AG08395 (cell line): ENCODE measurements around the gene SCN1A.
"Not testable (repeated sequence)": the region's sequence is repeated elsewhere in the genome, so short reads cannot be mapped to it uniquely, and the experiment has no call there.

Experiments used
- DNase-seq: peaks from one replicate; pipeline ENCODE4 v3.0.0; 2012; ENCODE audit warnings: mixed read lengths, low spot score

The SCN1A gene

GRCh38 chr2:166081131-166081632 is 46.6 kb downstream of the SCN1A start:
- no peak for DNase-seq

DNA sequence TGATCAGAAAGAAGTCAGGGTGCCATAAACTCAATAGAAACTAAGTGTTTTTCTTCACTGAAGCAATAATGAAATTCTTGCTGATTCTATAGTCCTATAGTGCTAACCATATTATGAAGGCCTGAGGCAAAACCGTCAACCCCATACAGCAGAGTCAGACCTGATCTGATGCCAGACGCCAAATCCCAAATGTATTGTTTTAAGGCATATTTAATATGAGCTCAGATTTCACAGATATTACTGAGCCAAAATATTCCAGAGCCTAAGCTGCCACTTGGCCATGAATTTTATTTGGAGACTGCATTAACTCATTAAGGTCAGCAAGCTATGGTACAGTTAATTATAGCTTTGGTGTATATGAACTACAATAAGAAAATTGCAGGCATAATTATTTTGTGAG is 53.4 kb downstream of the SCN1A start:
- DNase-seq = no peak

- DNase-seq = no peak
Measured at GRCh38 chr2:166074011-166074410, 53.8 kb downstream of the SCN1A start.

DNA sequence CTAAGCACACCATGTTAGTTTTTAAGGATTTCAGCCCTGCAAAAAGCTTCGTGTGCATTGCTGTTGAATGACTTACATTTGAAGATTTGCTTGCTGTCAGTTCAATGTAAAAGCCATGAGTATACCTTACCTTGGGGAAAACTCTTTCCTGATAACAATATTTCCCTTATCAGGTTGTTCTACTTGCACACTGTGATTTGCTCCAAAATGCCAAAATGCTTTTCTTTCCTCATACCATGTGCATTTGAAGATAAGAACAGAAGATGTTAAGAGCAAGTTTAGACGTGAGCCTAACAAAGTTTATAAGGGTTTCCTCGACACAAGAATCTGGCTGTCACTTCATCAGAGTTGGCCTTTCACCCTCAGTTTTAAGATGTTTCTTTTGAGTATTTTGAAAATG is 57.6 kb downstream of the SCN1A start:
- no peak for DNase-seq

- DNase-seq = no peak
Measured at GRCh38 chr2:166068981-166069380, 58.8 kb downstream of the SCN1A start.

DNA sequence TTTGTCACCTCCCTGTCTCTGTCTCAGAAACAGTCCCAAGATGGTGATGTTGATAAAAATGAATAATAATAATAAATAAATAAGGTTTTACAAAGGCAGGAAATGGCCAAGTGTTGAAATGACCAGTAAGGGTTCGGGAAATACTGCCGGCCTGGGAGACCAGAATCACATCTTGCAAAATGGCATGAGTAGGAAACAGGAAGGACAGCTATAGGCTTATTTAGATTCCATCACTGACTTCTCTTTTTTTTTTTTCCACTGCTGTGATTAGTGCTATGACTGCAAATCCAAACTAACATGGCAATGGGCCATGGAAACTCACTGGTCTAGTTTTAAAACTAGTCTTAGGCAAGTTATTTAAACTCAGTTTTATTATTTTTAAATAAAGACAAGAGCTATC is 60.6 kb downstream of the SCN1A start:
- DNase-seq = no peak

- no peak for DNase-seq
Measured at GRCh38 chr2:166060191-166060590, 67.6 kb downstream of the SCN1A start.

- peak; percentile 10 for DNase-seq
Measured at GRCh38 chr2:166057370-166058164, 70.3 kb downstream of the SCN1A start.

- DNase-seq = no peak
Measured at GRCh38 chr2:166044853-166045483, 82.9 kb downstream of the SCN1A start.

GRCh38 chr2:166042768-166043390 is 84.9 kb downstream of the SCN1A start:
- peak; percentile 6 for DNase-seq

DNA sequence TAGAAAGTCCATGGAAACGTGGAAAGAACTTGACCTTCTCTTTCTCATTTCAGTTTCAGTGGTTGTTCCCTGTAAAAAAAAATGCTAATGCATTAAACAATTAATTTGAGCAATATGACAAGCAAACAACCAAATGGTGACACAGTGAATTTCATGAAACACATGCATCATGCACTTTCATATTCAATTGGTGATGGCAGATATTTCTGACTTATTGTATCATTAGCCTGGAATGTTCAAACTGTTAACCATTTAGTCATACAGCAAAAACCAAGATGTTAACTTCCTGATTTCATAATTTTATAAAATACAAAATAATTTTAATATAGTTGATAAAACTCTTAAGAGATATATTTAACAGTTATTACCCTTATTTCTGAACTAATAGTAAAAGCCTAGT is 85.5 kb downstream of the SCN1A start:
- no peak for DNase-seq

DNA sequence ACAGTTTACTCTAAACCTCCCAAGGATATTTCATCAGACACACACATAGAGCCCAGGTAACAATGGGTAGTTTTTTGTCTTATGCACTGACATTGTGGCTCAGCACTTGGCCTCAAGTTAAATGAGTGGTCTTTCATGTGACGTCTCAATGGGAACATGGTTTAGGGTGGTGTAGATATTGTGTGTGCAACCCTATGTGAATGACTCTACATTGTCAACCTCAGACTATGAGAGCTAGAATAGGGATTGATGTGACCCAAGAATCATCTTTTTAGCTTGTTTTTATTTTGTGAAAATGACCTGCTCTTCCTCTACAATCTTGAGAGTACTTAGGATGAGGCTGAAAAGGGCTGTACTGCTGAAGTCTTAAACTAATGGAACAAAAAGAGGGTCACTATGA is 86.2 kb downstream of the SCN1A start:
- no peak for DNase-seq

DNA sequence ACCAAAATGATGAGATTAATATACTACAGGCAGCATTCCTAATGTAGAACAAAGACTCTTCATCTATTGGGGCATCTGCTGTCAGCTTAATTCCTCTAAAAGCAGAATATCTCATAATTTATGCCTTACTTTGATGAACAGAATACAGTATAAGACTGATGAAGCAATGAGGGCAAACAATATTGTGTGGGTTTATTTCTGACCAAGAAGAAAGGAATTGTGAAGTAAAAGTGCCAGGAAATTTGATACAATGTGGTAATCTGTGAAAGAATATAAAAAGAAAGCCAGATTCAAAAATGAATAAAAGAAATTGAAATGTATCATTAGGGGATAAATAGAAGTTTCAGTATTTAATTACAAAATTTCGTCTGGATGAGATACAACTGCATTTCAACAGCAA is 95.5 kb downstream of the SCN1A start:
- DNase-seq = no peak

GRCh38 chr2:166031054-166031453 is 96.8 kb downstream of the SCN1A start:
- no peak for DNase-seq

DNA sequence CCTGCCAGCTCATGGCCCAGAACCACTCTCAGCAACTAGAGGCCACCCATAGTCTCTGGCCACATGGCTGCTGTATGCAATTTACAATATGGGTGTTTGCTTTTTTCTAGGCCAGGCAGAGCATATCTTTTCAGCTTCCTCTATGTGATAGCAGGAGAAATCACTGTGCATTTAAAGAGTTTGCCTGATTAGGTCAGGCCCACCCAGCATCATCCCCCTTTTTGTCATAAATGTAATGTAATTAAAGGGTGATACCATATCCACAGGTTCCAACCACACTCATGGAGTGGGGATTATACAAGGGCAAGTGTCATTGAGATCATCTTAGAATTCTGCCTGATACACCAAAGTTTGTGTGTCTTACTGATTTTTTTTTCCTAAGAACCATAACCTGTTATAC is 102.5 kb downstream of the SCN1A start:
- DNase-seq = no peak

DNA sequence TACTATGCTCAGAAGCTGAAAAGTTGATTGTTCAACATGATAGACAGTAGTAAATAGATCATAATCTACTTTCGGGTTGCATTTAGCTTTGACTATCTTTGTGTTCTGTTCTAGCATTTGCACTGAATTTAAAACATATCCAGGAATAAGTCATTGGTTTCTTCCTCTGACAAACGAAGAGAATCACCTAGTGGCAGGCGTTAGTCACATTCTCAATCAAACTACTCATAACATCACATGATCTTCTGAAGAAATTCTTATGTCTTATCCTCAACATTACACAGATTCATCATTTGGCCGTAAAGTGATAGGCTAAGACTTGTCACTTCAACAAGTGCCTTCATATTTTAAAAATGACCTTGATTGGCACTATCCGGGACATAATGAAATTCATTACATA is 110.6 kb downstream of the SCN1A start:
- DNase-seq = no peak

DNA sequence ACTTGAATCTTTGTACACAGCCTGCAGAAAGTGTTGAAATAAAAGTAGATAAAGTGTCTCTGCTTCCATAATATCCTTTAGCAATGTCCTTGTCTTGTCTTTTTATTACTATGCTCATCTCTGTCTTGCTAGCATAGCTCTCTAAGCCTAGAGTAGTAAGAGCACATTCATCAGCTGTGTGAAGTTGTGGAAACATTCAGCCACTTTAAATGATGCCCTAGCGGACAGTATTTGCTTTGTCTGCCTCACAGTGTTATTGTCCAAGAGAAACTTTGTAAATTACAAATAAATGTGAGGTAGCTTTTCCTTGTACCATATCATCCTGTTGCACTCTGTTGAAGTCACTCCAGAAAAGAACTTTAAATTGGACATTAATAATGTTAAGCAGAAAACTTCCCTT is 113.9 kb downstream of the SCN1A start:
- DNase-seq = no peak

DNA sequence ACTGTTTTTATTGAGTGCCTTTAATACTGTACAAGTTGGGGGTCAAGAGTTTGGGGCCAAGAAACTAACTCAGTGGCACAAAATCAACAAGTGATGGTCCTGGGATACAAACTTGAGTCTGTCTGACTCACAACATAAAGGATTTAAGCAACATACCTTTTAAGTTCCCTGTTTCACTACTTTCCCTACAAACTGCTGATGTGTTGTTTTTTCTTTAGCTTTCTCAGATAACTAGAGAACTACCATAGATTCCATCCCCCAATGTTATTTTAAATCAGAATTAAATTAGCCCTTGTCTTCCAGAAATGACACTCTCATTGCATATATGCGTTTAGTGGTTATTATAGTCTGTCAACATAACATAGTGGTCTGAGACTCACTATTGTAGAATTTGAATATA is 116.2 kb downstream of the SCN1A start:
- no peak for DNase-seq

DNA sequence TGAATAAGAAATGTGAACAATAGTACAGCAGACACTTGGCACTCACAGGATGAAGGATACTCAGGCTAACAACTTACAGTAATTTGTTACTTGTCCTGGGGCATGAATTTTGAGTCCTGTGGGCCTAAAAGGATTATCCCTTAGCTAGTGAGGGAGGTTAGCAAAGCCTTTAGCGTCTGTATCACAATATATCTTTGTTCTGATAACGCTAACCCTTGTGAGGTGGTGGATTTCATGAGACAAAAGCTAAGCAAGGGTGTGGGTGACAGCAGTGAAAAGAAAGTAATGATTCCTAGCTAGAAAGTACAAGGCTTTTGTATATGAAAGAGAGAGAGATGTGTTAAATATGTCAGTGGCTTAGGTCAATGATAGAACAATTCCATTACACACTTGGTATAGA is 127.4 kb downstream of the SCN1A start:
- no peak for DNase-seq

- DNase-seq = no peak
Measured at GRCh38 chr2:165990846-165991245, 137.0 kb downstream of the SCN1A start.

GRCh38 chr2:165989851-165990250 is 138.0 kb downstream of the SCN1A start:
- DNase-seq = no peak

GRCh38 chr2:165985120-165985519 is 142.7 kb downstream of the SCN1A start:
- no peak for DNase-seq

DNA sequence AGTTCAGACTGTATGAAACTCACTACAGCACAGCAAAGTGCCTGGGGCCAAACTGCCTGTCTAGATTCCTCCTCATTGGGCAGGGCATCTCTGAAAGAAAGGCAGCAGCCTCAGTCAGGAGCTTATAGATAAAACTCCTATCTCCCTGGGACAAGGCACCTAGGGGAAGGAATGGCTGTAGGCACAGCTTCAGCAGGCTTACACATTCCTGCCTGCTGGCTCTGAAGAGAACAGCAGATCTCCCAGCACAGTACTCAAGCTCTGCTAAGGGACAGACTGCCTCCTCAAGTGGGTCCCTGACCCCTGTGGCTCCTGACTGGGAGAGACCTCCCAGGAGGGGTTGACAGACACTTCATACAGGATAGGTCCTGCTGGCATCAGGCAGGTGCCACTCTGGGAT is 155.7 kb downstream of the SCN1A start:
- DNase-seq = not testable (repeated sequence)
